ENCODE results near the gene RNASEL. TPM values are rescaled to one million over a fixed set of nuclear protein-coding genes. Genes with fewer than 3 reads are reported as not detected.
"Not testable (repeated sequence)": the region's sequence is repeated elsewhere in the genome, so short reads cannot be mapped to it uniquely, and the experiment has no call there.

RNASEL gene
- total RNA-seq, 2 donors from 2014 or later, result 0.33 to 6.0 TPM

GRCh38 chr1:182549811-182550210, 39.2 kb downstream of the RNASEL start:
- TF ChIP-seq CTCF (IDR thresholded peaks at IDR 0.05) (no peak), POLR2A (IDR thresholded peaks at IDR 0.05) (no peak)
- no peak for DNase-seq
- Histone ChIP-seq H3K9me3 (peaks cover 0 to 5% (median 0%) of the 10 kb centered on the region in 3 donors), H3K27me3 (no peaks in the 10 kb centered on the region), H3K36me3 (replicated peaks in 1 of 2; ENCODE audit: insufficient read depth in 1 of 2, low read depth in 2 of 2) (no peaks in the 10 kb centered on the region), H3K27ac (no peak overlapping the region), H3K4me3 (no peak overlapping the region), H3K4me1 (no peaks in the 10 kb centered on the region)
- no peak for ATAC-seq
- 3 to 24% methylated on average over 1 of the region's 1 CpG for WGBS, 2 donors
- intact Hi-C loops (cut with DNase I), result no loop called here

- intact Hi-C loops (cut with DNase I), result no loop called here
- H3K4me3 ChIP-seq, result no peak overlapping the region
- H3K4me1 ChIP-seq, result no peaks in the 10 kb centered on the region
- ATAC-seq, result no peak
- no peaks in the 10 kb centered on the region for H3K27me3 ChIP-seq
- no peak overlapping the region for H3K27ac ChIP-seq
- H3K9me3 ChIP-seq, result peaks cover 0 to 5% (median 0%) of the 10 kb centered on the region in 3 donors
- no peaks in the 10 kb centered on the region for H3K36me3 ChIP-seq (replicated peaks in 1 of 2; ENCODE audit: insufficient read depth in 1 of 2, low read depth in 2 of 2)
- TF ChIP-seq CTCF (IDR thresholded peaks at IDR 0.05) (no peak), POLR2A (IDR thresholded peaks at IDR 0.05) (no peak)
- DNase-seq, result no peak
Observed at GRCh38 chr1:182549346-182549745, 39.7 kb downstream of the RNASEL start.

- whole genome bisulfite sequencing, 2 donors, result 90 to 94% methylated on average over 2 of the region's 2 CpGs
- ATAC-seq, result no peak
- no peaks in the 10 kb centered on the region for H3K36me3 ChIP-seq (replicated peaks in 1 of 2; ENCODE audit: insufficient read depth in 1 of 2, low read depth in 2 of 2)
Observed at GRCh38 chr1:182533896-182534295, 55.2 kb downstream of the RNASEL start.

GRCh38 chr1:182528206-182528605, 60.9 kb downstream of the RNASEL start:
- H3K9me3 ChIP-seq; H3K27ac ChIP-seq; H3K27me3 ChIP-seq; ATAC-seq; intact Hi-C loops (cut with DNase I); H3K4me1 ChIP-seq; DNase-seq; H3K36me3 ChIP-seq (replicated peaks in 1 of 2; ENCODE audit: insufficient read depth in 1 of 2, low read depth in 2 of 2); H3K4me3 ChIP-seq: not testable (repeated sequence)
- WGBS, 2 donors, result 63 to 73% methylated on average over 5 of the region's 5 CpGs

More at GRCh38 chr1:182533896-182534295, 55.2 kb downstream of the RNASEL start:
- intact Hi-C loops (cut with DNase I), result no loop called here
- H3K27me3 ChIP-seq, result no peaks in the 10 kb centered on the region
- H3K9me3 ChIP-seq, result no peaks in the 10 kb centered on the region
- H3K4me1 ChIP-seq, result no peaks in the 10 kb centered on the region
- DNase-seq, result no peak
- no peak overlapping the region for H3K27ac ChIP-seq
- TF ChIP-seq POLR2A (IDR thresholded peaks at IDR 0.05) (no peak), CTCF (IDR thresholded peaks at IDR 0.05) (no peak)
- H3K4me3 ChIP-seq, result no peak overlapping the region

- H3K36me3 ChIP-seq (replicated peaks in 1 of 2; ENCODE audit: insufficient read depth in 1 of 2, low read depth in 2 of 2), result no peaks in the 10 kb centered on the region
- H3K27ac ChIP-seq, result no peak overlapping the region
- no peaks in the 10 kb centered on the region for H3K27me3 ChIP-seq
- ATAC-seq (no peak), DNase-seq (no peak)
- no peaks in the 10 kb centered on the region for H3K9me3 ChIP-seq
- no peak for TF ChIP-seq POLR2A (IDR thresholded peaks at IDR 0.05)
- TF ChIP-seq CTCF (IDR thresholded peaks at IDR 0.05), result no peak
- 57 to 69% methylated on average over 2 of the region's 2 CpGs for WGBS, 2 donors
- H3K4me3 ChIP-seq, result no peak overlapping the region
- no peaks in the 10 kb centered on the region for H3K4me1 ChIP-seq
- intact Hi-C loops (cut with DNase I), result no loop called here
Observed at GRCh38 chr1:182527680-182528079, 61.4 kb downstream of the RNASEL start.

All from body of pancreas (tissue), 4 donors.